OCI-LY3 (cell line): ENCODE results near the gene MUC20.

Source experiments
- H2AFZ ChIP-seq: fragments of 200-600, 300-600 bp; shearing (Covaris generic); 2 replicates; pipeline ENCODE4 v1.6.0; 2014; ENCODE audit warnings: antibody characterized with exemption, low read depth, low read length
- H3K27ac ChIP-seq: fragments of 200-600, 300-600 bp; sonication (generic); 2 replicates; pipeline ENCODE4 v1.5.1; 2014; ENCODE audit warnings: mild to moderate bottlenecking, low read length, moderate library complexity, mixed read lengths
- H3K27me3 ChIP-seq: fragments of 200-600, 300-600 bp; sonication (generic); 2 replicates; pipeline ENCODE4 v1.6.1; 2014; ENCODE audit warnings: low read depth, low read length, mixed read lengths
- H3K36me3 ChIP-seq: fragments of 200-600, 300-600 bp; sonication (generic); replicated peaks from 2 replicates; pipeline ENCODE3; 2014; ENCODE audit warnings: low read depth, low read length, mixed read lengths
- H3K4me1 ChIP-seq: fragments of 300-600, 200-600 bp; sonication (generic); 2 replicates; pipeline ENCODE4 v1.6.1; 2014; ENCODE audit warnings: low read length, mixed read lengths
- H3K4me2 ChIP-seq: fragments of 200-600, 300-600 bp; sonication (generic); 2 replicates; pipeline ENCODE4 v1.6.1; 2014; ENCODE audit warnings: low read length, mixed read lengths
- H3K4me3 ChIP-seq: fragments of 300-600, 200-600 bp; sonication (generic); 2 replicates; pipeline ENCODE4 v1.5.1; 2014; ENCODE audit warnings: antibody characterized with exemption, mild to moderate bottlenecking, low read length, moderate library complexity
- H3K79me2 ChIP-seq: fragments of 300-600, 200-600 bp; shearing (Covaris generic); 2 replicates; pipeline ENCODE4 v1.6.1; 2014; ENCODE audit warnings: mild to moderate bottlenecking, low read length, mixed read lengths
- H3K9ac ChIP-seq: fragments of 300-600, 200-600 bp; shearing (Covaris generic); 2 replicates; pipeline ENCODE4 v1.6.0; 2014; ENCODE audit warnings: mild to moderate bottlenecking, low read length, moderate library complexity
- H3K9me3 ChIP-seq: fragments of 200-600, 300-600 bp; shearing (Covaris generic); 2 replicates; pipeline ENCODE4 v1.6.1; 2014; ENCODE audit warnings: low read length, mixed read lengths; ENCODE audit not compliant: insufficient read depth
- H4K20me1 ChIP-seq: fragments of 200-600, 300-600 bp; sonication (generic); 2 replicates; pipeline ENCODE4 v1.6.1; 2016; ENCODE audit warnings: low read length, mixed read lengths; ENCODE audit not compliant: insufficient read depth
- EZH2phosphoT487 ChIP-seq: fragments of 200-600 bp; shearing (Covaris generic); IDR thresholded peaks from 2 replicates; pipeline ENCODE4 v1.6.1; 2018; ENCODE audit warnings: antibody characterized with exemption, mixed run types, low read depth
- TF ChIP-seq, protein P1 (sequence below): fragments of 200-600, 300-600 bp; sonication (generic); IDR thresholded peaks from 2 replicates; pipeline ENCODE4 v1.5.1; 2014; ENCODE audit warnings: antibody characterized with exemption, low read length, low read depth

The MUC20 gene

DNA sequence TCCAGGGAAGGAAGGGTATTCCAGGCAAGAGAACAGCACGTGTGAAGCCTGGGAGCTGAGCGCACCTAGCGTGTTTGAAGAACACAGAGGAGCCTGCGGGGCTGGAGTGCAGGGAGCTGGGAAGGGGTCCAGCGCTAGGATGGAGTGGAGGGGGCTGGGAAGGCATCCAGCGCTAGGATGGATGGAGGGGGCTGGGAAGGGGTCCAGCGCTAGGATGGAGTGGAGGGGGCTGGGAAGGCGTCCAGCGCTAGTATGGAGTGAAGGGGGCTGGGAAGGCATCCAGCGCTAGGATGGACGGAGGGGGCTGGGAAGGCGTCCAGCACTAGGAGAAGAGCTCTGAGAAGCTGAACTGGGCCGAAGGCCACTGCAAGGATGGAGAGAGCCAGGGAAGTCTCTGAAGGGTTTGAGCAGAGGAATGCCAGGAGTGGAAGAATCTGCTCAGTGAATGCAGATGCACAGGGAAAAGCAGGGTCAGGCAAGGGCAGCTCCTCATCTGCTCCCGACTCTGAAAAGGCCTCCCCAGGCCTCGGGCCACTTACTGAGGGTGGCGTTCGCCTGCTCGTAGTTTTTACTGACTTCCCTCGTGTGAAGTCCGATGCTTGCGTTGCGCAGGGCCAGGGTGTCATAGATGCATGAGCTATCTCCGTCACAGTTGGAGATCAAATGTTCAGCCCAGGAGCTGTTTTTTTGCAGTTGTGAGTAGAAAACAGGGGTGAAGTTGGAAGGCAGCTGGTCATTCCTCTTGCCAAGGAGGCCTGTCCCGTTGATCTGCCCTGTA is 39.8 kb downstream of the MUC20 start:
- Histone ChIP-seq H3K4me3 (no peak overlapping the region), H4K20me1 (no peaks in the 10 kb centered on the region), H3K27ac (no peak overlapping the region), H3K79me2 (no peaks in the 10 kb centered on the region), H3K4me1 (no peaks in the 10 kb centered on the region), H3K9ac (no peak overlapping the region), H2AFZ (no peak overlapping the region), H3K27me3 (peaks cover 5% of the 10 kb centered on the region; the same call in 1 of the 2 replicates), H3K4me2 (no peak overlapping the region), H3K9me3 (no peaks in the 10 kb centered on the region), H3K36me3 (no peaks in the 10 kb centered on the region)
- TF ChIP-seq, protein P1, sequence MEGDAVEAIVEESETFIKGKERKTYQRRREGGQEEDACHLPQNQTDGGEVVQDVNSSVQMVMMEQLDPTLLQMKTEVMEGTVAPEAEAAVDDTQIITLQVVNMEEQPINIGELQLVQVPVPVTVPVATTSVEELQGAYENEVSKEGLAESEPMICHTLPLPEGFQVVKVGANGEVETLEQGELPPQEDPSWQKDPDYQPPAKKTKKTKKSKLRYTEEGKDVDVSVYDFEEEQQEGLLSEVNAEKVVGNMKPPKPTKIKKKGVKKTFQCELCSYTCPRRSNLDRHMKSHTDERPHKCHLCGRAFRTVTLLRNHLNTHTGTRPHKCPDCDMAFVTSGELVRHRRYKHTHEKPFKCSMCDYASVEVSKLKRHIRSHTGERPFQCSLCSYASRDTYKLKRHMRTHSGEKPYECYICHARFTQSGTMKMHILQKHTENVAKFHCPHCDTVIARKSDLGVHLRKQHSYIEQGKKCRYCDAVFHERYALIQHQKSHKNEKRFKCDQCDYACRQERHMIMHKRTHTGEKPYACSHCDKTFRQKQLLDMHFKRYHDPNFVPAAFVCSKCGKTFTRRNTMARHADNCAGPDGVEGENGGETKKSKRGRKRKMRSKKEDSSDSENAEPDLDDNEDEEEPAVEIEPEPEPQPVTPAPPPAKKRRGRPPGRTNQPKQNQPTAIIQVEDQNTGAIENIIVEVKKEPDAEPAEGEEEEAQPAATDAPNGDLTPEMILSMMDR: no peak
- TF ChIP-seq EZH2phosphoT487: no peak

DNA sequence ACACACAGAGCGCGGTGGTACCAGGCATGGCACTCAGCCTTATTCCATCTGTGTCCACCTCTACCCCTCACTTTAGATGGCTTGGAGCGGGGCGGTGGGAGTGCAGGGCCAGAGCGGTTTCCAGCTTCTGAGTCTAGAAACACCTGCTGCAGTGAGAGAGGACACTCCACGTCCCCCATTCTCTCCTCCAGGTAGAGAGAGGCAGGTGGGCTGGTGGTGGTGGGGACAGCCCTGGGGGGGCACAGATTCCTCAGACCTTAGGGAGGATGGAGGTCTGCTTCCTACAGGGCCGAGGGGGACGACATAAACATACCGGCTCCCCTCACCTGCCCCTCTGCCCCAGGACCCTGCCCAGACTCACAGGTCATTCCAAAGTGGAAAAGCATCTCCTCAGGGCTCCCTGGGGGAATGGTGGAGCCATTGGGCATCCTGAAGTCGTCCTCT is 40.4 kb downstream of the MUC20 start:
- H3K36me3 ChIP-seq: no peaks in the 10 kb centered on the region
- H3K4me1 ChIP-seq: no peaks in the 10 kb centered on the region
- H4K20me1 ChIP-seq: no peaks in the 10 kb centered on the region
- TF ChIP-seq, protein P1: no peak
- no peak for TF ChIP-seq EZH2phosphoT487
- no peaks in the 10 kb centered on the region for H3K79me2 ChIP-seq
- H3K4me3 ChIP-seq: no peak overlapping the region
- no peak overlapping the region for H3K27ac ChIP-seq
- H3K9me3 ChIP-seq: no peaks in the 10 kb centered on the region
- H2AFZ ChIP-seq: no peak overlapping the region
- H3K9ac ChIP-seq: no peak overlapping the region
- no peak overlapping the region for H3K4me2 ChIP-seq
- peaks cover 5% of the 10 kb centered on the region; the same call in 1 of the 2 replicates for H3K27me3 ChIP-seq

DNA sequence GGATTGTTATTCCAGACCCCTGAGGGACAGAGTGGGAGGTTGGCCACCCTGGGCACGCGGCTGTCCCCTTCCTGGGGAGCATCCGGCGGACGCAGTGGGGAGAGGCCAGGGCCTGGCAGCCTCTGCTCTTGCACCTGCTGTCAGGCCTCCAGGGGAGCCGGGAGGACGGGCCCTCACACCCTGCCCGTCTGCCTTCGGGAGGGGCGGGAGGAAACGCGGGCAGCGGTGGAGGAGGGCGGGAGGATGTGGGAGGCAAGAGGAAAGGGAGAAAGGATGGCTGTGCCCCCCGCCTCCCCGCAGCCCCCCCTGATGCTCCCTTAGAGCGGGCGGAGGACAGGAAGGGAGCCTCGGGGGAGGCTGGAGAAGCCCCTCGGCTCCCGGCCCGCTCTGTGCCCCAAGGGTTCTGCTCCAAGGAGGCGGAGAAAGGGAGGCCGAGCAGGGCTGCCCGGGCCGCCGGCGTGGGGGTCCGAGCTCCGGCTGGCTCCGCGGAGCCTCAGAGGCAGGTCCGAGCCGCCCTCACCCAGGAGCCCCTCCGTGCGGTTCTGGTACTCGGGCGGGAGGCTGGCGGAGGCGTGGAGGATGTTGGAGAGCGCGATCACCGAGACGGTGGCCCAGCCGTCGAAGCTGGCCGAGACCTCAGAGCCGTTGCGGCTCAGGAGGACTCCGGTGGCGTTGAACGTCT is 40.9 kb downstream of the MUC20 start:
- Histone ChIP-seq H3K4me1 (no peaks in the 10 kb centered on the region), H3K9me3 (no peaks in the 10 kb centered on the region), H2AFZ (no peak overlapping the region), H3K4me2 (no peak overlapping the region), H3K79me2 (no peaks in the 10 kb centered on the region), H4K20me1 (no peaks in the 10 kb centered on the region), H3K4me3 (no peak overlapping the region), H3K27ac (no peak overlapping the region), H3K36me3 (no peaks in the 10 kb centered on the region), H3K27me3 (peaks cover 5% of the 10 kb centered on the region; the same call in 1 of the 2 replicates), H3K9ac (no peak overlapping the region)
- TF ChIP-seq, protein P1: no peak
- no peak for TF ChIP-seq EZH2phosphoT487

- Histone ChIP-seq H3K36me3 (no peaks in the 10 kb centered on the region), H3K9me3 (no peaks in the 10 kb centered on the region), H3K4me1 (no peaks in the 10 kb centered on the region), H3K9ac (no peak overlapping the region), H3K27ac (no peak overlapping the region), H2AFZ (no peak overlapping the region), H3K4me2 (no peak overlapping the region), H3K27me3 (peaks cover 5% of the 10 kb centered on the region; the same call in 1 of the 2 replicates), H3K79me2 (no peaks in the 10 kb centered on the region), H4K20me1 (no peaks in the 10 kb centered on the region), H3K4me3 (no peak overlapping the region)
- no peak for TF ChIP-seq EZH2phosphoT487
- TF ChIP-seq, protein P1: no peak
Measured at GRCh38 chr3:195762249-195762585, 41.4 kb downstream of the MUC20 start.
